Stimulated activated CD8-positive, alpha-beta memory T cell treated with anti-CD3 and anti-CD28 coated beads, Interleukin-2, amount 100 ng/mL, for 48 hours (primary cell): ENCODE results near the gene EMP2.
"Not testable (repeated sequence)": the region's sequence is repeated elsewhere in the genome, so short reads cannot be mapped to it uniquely, and the experiment has no call there.

Source experiments
- DNase-seq, 2 donors: peaks; one replicate each; pipeline ENCODE4 v3.0.0-alpha.2; 2020; ENCODE audit warnings: low read depth in 2 of 2

Gene EMP2

DNA sequence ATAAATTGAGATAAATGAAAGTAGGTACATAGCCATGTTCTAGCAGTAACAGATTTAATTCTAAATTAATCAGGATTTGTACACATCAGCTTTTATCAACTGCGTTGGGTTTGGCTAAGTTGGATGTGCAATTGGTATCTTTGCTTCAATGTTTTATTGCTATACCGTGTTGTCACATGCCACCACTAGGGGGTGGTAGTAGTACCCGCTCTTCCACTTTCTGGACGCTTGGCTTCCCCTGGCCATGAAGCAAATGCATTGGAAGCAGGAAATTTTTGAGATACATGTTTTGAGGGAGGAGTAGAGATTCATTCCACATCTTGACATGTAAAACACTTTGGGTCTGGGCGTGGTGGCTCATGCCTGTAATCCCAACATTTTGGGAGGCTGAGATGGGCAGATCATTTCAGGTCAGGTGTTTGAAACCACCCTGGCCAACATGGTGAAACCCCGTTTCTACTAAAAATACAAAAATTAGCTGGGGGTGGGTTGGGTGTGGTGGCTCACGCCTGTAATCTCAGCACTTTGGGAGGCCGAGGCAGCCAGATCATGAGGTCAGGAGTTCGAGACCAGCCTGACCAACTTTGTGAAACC is 58.6 kb downstream of the EMP2 start:
- peak in 1 of 2 donors; percentile 8 for DNase-seq

DNA sequence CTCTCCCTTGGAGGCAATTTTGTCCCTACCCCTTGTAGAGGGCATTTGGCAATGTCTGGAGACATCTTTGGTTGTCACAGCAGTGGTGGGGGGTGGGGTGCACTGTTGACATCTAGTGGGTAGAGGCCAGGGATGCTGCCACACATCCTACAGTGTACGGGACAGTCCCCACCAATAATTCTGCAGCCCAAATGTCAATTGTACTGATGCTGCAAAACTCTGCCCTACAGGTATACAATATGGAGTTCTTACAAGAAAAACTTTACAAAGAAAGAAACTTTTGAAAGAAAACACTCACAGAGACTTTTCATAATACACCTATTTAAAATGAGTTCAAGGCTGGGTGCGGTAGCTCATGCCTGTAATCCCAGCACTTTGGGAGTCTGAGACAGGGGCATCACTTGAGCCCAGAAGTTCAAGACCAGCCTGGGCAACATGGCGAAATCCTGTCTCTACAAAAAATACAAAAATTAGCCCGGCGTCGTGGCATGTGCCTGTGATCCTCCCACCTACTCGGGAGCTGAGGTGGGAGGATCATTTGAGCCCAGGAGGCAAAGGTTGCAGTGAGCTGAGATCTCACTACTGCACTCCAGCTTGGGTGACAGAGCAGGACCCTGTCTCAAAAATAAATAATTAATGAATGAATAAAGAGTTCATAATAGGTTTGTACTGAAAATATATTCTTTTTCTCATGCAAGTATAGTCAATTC is 59.4 kb downstream of the EMP2 start:
- no peak for DNase-seq

DNA sequence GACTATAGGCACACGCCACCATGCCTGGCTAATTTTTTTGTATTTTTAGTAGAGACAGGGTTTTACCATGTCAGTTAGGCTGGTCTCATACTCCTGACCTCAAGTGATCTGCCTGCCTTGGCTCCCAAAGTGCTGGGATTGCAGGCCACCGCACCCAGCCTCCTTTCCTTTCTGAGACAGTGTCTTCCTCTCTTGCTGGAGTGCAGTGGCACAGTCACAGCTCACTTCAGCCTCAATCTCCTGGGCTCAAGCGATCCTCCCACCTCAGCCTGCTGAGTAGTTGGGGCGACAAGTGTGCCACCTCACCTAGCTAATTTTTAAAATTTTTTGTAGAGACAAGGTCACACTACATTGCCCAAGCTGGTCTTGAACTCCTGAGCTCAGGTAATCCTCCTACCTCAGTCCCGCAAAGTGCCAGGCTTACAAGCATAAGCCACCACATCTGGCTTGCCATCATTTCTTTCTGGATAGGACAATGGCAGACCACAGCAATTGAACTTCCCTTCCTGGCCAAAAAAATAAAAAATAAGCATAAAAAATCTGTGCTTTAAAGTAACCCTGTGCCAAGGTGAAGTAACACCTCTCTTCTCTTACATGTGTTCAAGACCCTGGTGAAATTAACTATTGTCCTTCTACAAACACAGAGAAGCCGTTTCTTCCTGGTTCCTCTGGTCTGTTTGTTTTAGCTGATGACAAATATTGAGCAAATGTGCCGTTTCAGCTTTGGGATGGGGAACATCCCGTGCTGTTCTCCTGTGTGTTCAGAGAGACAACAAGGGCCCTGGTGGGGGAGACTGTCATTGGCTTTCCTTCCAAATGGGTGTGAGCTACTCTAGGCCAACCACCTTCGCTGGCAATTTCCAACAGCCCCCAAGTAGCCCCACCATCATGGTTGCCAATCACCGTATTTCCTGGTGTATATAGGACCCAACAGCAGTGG is 60.2 kb downstream of the EMP2 start:
- no peak for DNase-seq

DNA sequence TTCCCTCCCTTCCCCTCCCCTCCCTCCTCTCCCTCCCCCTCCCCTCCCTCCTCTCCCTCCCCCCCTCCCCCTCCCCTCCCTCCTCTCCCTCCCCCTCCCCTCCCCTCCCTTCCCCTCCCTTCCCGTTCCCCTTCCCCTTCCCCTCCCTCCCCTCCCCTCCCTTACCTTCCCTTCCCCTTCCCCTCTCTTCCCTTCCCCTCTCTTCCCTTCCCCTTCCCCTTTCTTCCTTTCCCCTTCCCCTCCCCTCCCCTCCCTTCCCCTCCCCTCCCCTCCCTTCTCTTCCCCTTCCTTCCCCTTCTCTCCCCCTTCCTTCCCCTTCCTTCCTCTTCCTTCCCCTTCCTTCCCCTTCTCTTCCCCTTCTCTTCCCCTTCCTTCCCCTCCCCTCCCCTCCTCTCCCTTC is 61.1 kb downstream of the EMP2 start:
- no peak for DNase-seq

GRCh38 chr16:10518479-10519041 is 61.8 kb downstream of the EMP2 start:
- DNase-seq, result no peak

DNA sequence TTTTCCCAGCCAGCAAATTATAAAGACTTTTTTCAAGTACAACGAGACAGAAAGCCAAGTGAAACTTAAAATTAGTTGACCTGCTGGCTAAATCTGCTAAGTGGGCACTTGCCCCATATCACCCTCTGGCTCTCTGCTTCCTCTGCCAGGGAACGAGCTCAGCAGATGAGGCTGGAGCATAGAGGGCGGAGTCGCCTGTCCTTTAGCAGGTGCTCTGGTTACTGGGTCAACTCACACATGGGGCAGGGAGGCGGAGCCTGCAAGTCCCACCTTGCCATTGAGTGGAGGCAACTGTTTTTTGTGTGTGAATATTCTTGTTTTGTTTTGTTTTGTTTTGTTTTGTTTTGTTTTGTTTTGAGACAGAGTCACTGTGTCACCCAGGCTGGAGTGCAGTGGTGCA is 62.5 kb downstream of the EMP2 start:
- no peak for DNase-seq

GRCh38 chr16:10514369-10515055 is 65.9 kb downstream of the EMP2 start:
- DNase-seq, result peak in 1 of 2 donors; percentile 13

- DNase-seq, result peak in 1 of 2 donors; percentile 1
Observed at GRCh38 chr16:10511829-10512228, 68.6 kb downstream of the EMP2 start.

DNA sequence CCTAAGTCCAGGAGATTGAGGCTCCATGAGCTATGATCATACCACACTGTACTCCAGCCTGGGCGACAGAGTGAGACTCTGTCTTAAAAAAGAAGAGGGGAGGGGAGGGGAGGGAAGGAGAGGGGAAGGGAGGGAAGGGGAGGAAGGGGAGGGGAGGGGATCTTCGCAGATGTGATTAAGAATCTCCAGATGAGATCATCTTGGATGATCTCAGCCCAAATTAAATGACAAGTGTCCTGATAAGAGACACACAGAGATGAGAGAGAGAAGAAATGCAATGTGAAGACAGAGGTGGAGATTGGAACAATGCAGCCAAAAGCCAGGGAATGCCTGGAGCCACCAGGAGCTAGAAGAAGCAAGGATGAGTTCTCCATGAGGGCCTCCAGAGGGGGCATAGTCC is 70.1 kb downstream of the EMP2 start:
- DNase-seq, result no peak

DNA sequence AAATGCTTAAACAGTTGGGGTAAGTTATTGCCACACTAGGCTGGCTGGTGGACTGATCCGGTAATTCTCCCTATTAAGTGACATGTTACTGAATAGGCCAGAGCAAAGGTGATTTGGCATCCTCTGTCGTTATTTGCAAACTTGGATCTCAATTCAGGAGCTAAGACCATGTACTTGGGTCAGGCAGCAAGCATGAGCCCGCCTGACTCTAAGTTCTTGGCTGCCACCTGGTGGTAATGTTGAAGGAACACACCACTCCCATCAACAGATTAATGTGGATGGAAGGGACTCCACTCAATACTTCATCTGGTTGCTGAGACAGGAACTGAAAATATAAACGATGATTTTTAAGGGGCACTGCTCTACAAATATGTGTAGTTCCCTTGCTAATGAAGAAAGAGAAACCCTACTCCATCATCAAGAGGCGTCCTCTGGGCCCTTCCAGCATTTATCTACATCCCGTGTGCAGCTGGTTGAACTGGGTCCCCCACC is 70.8 kb downstream of the EMP2 start:
- DNase-seq, result peak; percentile 10 to 23

DNA sequence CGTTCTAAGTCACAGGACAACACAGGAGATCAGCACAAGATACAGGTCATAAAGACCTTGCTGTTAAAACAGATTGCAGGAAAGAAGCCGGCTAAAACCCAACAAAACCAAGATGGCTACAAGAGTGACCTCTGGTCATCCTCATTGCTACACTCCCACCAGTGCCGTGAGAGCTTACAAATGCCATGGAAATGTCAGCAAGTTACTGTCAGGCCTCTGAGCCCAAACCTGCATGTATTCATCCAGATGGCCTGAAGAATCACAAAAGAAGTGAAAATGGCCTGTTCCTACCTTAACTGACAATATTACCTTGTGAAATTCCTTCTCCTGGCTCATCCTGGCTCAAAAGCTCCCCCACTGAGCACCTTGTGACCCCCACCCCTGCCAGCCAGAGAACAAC is 75.1 kb downstream of the EMP2 start:
- DNase-seq, result not testable (repeated sequence)

DNA sequence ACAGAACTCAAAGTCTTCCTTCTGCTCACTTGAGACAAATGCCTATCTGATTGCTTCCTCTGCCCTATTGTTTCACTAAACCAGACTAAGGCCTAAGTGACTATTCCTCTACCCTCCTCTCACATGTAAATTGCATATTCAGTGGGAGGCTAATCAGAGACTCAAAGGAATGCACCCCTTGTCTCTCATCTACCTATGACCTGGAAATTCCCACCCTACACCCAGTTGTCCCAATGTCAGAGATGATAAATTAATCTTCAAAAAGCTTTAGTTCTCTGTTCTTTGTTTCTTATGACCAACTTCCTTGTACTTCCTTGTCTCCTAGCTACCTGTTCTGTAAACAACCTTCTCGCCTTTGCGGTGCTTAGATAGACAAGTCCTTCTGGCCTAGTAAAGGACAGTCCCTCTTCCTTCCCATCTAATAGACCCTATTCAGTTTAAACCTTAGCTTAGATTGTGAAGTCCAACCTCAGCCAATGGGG is 76.0 kb downstream of the EMP2 start:
- DNase-seq, result no peak

- DNase-seq, result no peak
Observed at GRCh38 chr16:10502776-10503175, 77.6 kb downstream of the EMP2 start.

- no peak for DNase-seq
Observed at GRCh38 chr16:10501016-10501607, 79.3 kb downstream of the EMP2 start.

DNA sequence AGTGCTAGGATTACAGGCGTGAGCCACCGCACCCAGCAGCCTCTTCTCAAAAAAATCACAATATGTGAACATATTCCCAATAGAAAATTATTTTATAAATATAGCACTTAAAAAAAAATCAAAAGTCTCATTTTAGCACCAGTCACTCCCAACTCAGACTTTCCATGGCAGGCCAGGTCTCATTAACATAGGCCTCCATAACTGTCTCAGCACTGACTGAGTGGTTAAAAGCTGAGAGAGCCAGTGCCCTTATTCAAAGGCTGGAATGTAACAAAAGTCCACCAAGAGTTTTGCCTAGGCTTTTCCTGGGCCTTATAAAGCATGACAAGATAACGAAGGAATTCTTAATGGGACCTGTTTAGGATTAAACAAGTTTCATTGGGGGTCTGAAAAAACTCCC is 79.8 kb downstream of the EMP2 start:
- DNase-seq, result no peak

DNA sequence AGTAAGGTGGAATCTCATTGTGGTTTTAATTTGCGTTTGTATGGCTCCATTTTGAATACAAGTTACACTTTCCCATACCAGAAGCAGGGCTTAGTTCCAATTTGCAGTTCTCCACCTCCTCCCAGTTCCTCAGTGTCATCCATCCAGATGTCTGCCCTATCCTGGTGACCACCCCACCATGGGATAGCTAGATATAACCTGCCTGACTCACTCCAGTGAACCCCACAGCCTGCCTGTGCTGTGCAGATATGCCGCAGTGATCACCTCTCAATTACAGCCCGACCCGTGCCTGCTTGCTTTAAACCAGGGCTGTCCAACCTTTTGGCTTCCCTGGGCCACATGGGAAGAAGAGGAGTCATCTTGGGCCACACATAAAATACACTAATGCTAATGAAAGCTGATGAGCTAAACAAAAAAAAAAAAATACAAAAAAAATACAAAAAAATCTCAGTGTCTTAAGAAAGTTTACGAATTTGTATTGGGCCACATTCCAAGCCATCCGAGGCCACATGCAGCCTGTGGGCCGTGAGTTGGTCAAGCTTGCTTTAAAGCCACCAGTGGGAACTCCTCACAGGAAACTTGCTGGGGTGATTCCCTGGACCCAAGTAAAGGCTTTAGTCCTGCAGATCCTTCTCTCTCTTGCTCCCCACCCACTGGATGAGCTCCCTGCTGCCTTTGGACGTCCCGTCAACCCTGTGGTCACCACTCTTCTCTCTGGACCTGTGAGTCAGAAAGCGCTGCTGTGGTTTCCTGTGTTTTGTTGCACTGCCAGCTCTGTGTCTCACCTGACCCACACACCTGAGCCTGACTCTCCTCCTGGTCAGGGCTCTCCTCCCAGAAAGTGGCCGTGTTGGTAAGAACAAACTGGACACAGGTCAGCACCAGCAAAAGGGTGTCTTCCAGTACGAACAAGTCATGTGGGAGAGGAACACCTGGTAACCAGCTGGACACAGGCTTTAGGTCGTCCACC is 83.0 kb downstream of the EMP2 start:
- DNase-seq, result no peak

DNA sequence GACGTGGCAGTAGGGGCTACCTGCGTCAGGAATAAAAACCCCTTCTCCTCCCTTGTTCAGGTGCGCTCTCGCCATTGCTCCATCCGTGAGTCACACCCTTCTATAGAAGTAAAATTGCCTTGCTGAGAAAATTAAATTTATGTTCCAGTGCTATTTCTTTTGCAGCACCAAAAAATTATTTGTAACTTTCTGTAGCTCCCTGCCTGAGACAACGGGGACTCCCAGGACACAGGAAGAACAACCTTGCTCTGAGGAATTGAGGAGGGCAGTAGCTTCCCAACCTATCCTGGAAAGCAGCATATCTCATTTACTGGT is 85.4 kb downstream of the EMP2 start:
- DNase-seq, result no peak

DNA sequence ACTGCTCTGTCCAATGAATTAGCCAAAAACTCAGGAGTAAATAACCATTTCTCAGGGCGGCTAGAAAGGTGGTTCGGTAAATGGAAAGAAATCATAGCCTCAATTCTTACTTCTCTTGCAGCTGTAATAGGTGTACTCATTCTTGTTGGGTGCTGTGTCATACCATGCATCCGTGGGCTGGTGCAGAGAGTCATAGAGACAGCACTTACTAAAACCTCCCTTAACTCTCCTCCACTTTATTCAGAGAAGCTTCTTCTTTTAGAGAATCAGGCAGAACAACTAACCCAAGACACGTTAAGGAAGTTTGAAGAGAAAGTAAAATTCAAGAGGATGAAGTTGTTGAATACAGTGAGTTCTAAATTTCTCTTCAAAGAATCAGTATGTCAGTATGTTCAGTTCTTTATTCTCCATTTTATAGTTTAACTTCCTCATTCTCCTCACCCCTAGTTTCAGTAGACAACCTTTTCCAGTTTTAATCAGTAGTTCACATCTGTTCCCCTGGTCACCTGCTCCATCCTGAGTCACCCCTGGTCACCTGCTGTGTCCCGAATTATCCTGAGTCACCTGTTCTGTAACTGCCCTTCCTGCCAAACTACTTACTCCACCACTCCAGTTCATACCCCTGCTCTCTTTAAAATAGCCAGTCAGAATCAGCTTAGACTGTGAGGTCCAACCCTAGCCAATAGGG is 85.9 kb downstream of the EMP2 start:
- DNase-seq, result no peak

DNA sequence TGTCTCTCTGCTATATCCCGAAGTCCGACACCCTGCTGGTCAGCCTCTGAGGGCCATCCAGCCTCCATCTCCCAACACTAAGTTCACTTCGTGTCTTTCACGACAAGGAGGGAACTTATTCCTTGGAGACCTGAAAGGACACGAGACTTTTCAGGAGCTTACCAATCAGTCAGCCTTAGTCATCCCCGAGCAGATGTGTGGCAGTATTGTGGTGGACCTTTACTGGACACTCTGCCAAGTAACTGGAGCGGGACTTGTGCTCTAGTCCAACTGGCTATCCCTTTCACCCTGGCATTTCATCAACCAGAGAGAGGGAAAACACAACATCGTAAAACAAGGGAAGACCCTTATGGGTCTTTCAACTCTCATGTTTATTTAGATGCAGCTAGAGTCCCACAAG is 87.1 kb downstream of the EMP2 start:
- DNase-seq, result no peak
